Fibroblast of skin of left quadriceps (primary cell): ENCODE results near the gene WNT6.
A peak's percentile ranks its signal among the peaks of the same experiment; 100 is the strongest.

Experiments used
- DNase-seq, 2 experiments: peaks; one replicate each; pipeline ENCODE4 v3.0.0-alpha.2; 2013; ENCODE audit warnings: low read depth in 2 of 2

The WNT6 gene

GRCh38 chr2:218857371-218858137 is 2.1 kb upstream of the WNT6 start:
- DNase-seq, result no peak

GRCh38 chr2:218858138-218858445 is 1.5 kb upstream of the WNT6 start:
- no peak for DNase-seq

GRCh38 chr2:218858671-218859555 is 692 bp upstream of the WNT6 start:
- DNase-seq, result no peak

- DNase-seq, result no peak
Measured at GRCh38 chr2:218859988-218860831, 605 bp downstream of the WNT6 start.

GRCh38 chr2:218860950-218861381 is 1.4 kb downstream of the WNT6 start:
- peak; percentile 59 to 60 for DNase-seq

GRCh38 chr2:218861645-218862318 is 2.2 kb downstream of the WNT6 start:
- no peak for DNase-seq

- DNase-seq, result no peak
Measured at GRCh38 chr2:218863021-218863520, 3.5 kb downstream of the WNT6 start.

- DNase-seq, result no peak
Measured at GRCh38 chr2:218865396-218865795, 5.8 kb downstream of the WNT6 start.

- no peak for DNase-seq
Measured at GRCh38 chr2:218865999-218866398, 6.4 kb downstream of the WNT6 start.

GRCh38 chr2:218867900-218868299 is 8.3 kb downstream of the WNT6 start:
- DNase-seq, result no peak

GRCh38 chr2:218869064-218869463 is 9.5 kb downstream of the WNT6 start:
- DNase-seq, result no peak

GRCh38 chr2:218870984-218871344 is 11.4 kb downstream of the WNT6 start:
- no peak for DNase-seq

- no peak for DNase-seq
Measured at GRCh38 chr2:218871345-218872302, 12.0 kb downstream of the WNT6 start.

- DNase-seq, result no peak
Measured at GRCh38 chr2:218872645-218873358, 13.2 kb downstream of the WNT6 start.

- DNase-seq, result no peak
Measured at GRCh38 chr2:218873359-218874194, 14.0 kb downstream of the WNT6 start.

GRCh38 chr2:218875692-218876246 is 16.2 kb downstream of the WNT6 start:
- DNase-seq, result no peak

- peak in 1 of 2 experiments; percentile 20 for DNase-seq
Measured at GRCh38 chr2:218876562-218877219, 17.1 kb downstream of the WNT6 start.

- no peak for DNase-seq
Measured at GRCh38 chr2:218877331-218877730, 17.7 kb downstream of the WNT6 start.
